ENCODE data around the gene PERCC1. TPM values are rescaled to one million over a fixed set of nuclear protein-coding genes. Genes with fewer than 3 reads are reported as not detected.
"Not testable (repeated sequence)": the region's sequence is repeated elsewhere in the genome, so short reads cannot be mapped to it uniquely, and the experiment has no call there.

The PERCC1 gene
- total RNA-seq, 1 experiment from 2014 or later = not detected

DNA sequence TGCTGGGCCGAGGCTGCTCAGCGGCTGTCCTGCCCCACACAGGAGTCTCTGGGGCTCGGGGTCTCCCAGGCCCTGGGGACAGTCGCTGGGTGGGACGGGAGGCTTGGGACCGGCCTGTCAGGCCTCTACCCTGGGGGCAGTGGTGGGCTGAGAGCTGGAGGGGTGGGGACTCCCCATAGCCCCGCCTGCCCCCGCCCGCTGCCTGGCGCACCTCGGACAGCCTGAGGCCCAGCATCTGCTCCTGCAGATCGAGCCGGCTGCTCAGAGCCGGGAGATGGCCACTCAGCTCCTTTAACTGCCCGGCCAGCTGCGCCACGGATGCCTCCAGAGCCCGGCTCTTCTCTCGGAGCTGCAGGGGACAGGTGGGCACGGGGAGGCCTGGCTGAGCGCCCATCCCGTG lies 6.7 kb downstream of the PERCC1 start:
- Histone ChIP-seq H3K27ac (ENCODE audit: low read depth, low read length, poor library complexity, severe bottlenecking) (no peak overlapping the region), H3K4me3 (ENCODE audit: low read depth, low read length, poor library complexity, severe bottlenecking) (no peak overlapping the region), H3K9me3 (ENCODE audit: low read depth, low read length, poor library complexity, severe bottlenecking) (no peaks in the 10 kb centered on the region), H3K27me3 (replicated peaks; ENCODE audit: insufficient read depth, low read depth, low read length, poor library complexity) (no peaks in the 10 kb centered on the region), H3K4me1 (ENCODE audit: insufficient read depth, low read length, poor library complexity, severe bottlenecking) (no peaks in the 10 kb centered on the region), H3K36me3 (ENCODE audit: insufficient read depth, low read length, poor library complexity, severe bottlenecking) (no peaks in the 10 kb centered on the region)
- no TSS peak for BruUV-seq (replicated peaks)
- DNase-seq (ENCODE audit: low spot score) = no peak
- POLR2A ChIA-PET (ENCODE audit: low non-redundant PET) = no interaction called here
- intact Hi-C loops (cut with micrococcal nuclease; ENCODE audit: unreplicated experiment) = no loop called here
- CTCF ChIA-PET = no interaction called here
- TF ChIP-seq EZH2 (IDR thresholded peaks at IDR 0.05; ENCODE audit: borderline replicate concordance, low read depth, low read length, poor library complexity, severe bottlenecking) = no peak
- TF ChIP-seq, protein P1, sequence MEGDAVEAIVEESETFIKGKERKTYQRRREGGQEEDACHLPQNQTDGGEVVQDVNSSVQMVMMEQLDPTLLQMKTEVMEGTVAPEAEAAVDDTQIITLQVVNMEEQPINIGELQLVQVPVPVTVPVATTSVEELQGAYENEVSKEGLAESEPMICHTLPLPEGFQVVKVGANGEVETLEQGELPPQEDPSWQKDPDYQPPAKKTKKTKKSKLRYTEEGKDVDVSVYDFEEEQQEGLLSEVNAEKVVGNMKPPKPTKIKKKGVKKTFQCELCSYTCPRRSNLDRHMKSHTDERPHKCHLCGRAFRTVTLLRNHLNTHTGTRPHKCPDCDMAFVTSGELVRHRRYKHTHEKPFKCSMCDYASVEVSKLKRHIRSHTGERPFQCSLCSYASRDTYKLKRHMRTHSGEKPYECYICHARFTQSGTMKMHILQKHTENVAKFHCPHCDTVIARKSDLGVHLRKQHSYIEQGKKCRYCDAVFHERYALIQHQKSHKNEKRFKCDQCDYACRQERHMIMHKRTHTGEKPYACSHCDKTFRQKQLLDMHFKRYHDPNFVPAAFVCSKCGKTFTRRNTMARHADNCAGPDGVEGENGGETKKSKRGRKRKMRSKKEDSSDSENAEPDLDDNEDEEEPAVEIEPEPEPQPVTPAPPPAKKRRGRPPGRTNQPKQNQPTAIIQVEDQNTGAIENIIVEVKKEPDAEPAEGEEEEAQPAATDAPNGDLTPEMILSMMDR (conservative IDR thresholded peaks at IDR 0.05; ENCODE audit: low read depth, low read length) = no peak

DNA sequence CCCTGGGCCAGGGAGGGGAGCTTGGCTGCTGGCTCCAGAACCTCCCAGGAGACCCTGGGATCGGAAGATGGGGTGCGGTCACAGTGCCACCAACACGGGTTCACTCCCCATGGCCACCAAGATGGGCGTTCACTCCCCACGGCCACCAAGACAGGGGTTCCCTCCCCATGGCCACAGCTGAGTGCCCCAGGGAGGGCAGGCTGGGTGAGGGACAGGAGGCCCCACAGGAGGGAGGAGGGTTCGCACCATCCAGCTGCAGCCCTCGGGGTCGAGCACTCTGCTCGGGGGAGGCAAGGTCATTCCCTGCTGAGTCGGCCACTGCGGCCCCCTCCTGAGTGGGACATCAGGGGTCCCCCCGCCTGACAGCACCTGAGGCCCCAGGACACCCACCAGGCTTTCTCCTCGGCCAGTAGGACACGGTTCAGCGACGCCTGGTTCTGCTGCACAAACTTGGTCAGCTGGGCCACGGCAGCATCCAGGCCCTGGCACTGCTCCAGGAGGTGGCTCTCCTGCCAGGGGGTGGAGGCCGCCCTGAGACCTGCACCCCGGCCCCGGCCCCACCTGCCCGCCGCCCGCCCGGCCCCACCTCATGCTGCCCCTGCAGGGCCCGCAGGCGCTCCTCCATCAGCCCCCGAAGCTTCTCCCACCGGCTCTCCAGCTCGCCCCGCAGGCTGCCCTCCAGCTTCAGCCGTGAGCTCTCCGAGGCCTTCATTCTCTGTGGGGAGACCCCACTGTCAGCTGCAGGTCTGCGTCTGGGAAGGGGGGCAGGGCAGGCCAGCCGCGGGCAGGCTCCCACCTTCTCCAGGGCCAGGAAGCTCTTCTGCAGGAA lies 7.6 kb downstream of the PERCC1 start:
- intact Hi-C loops (cut with micrococcal nuclease; ENCODE audit: unreplicated experiment) = no loop called here
- H3K36me3 ChIP-seq (ENCODE audit: insufficient read depth, low read length, poor library complexity, severe bottlenecking) = no peaks in the 10 kb centered on the region
- no peaks in the 10 kb centered on the region for H3K27me3 ChIP-seq (replicated peaks; ENCODE audit: insufficient read depth, low read depth, low read length, poor library complexity)
- DNase-seq (ENCODE audit: low spot score) = no peak
- no TSS peak for BruUV-seq (replicated peaks)
- CTCF ChIA-PET = no interaction called here
- no peaks in the 10 kb centered on the region for H3K4me1 ChIP-seq (ENCODE audit: insufficient read depth, low read length, poor library complexity, severe bottlenecking)
- POLR2A ChIA-PET (ENCODE audit: low non-redundant PET) = interaction anchor here (0.7 kb wide), 1 partner anchor 18 kb away, joined by 3 read pairs; the partner anchor contains the start of gene UQCC4
- TF ChIP-seq EZH2 (IDR thresholded peaks at IDR 0.05; ENCODE audit: borderline replicate concordance, low read depth, low read length, poor library complexity, severe bottlenecking) = no peak
- TF ChIP-seq, protein P1 (conservative IDR thresholded peaks at IDR 0.05; ENCODE audit: low read depth, low read length) = no peak
- no peak overlapping the region for H3K4me3 ChIP-seq (ENCODE audit: low read depth, low read length, poor library complexity, severe bottlenecking)
- no peaks in the 10 kb centered on the region for H3K9me3 ChIP-seq (ENCODE audit: low read depth, low read length, poor library complexity, severe bottlenecking)
- no peak overlapping the region for H3K27ac ChIP-seq (ENCODE audit: low read depth, low read length, poor library complexity, severe bottlenecking)

DNA sequence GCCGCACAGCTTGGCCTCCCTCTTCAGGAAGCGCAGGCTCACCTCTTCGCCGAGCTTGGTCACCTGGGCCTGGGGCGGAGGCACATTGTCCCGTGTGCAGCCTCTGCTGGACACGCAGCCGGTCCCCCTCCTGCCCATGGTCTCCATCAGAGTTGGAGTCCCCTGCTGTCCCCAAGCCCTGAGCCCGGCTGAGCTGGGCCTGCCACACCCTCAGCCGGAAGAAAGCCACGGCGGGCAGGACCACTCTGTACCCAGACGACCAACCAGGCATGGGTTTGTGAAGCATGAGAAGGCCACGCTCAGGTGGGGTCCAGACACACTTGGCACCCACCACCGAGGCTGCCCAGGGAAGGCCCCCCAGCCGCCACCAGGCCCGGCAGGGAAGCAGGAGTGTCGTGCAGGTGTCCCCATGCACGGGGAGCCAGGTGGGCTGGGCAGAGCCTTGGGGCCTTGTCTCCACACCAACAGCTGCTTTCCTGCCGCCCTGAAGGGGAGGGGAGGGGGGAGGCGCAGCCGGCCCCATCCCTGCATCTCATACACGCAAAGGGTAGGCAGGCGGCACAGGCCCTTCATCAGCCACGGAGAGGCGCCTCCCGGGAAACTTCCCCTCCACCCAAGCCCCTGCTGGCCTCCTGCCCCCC lies 8.3 kb downstream of the PERCC1 start:
- Histone ChIP-seq H3K4me1 (ENCODE audit: insufficient read depth, low read length, poor library complexity, severe bottlenecking) (no peaks in the 10 kb centered on the region), H3K4me3 (ENCODE audit: low read depth, low read length, poor library complexity, severe bottlenecking) (no peak overlapping the region), H3K36me3 (ENCODE audit: insufficient read depth, low read length, poor library complexity, severe bottlenecking) (no peaks in the 10 kb centered on the region), H3K9me3 (ENCODE audit: low read depth, low read length, poor library complexity, severe bottlenecking) (no peaks in the 10 kb centered on the region), H3K27ac (ENCODE audit: low read depth, low read length, poor library complexity, severe bottlenecking) (no peak overlapping the region), H3K27me3 (replicated peaks; ENCODE audit: insufficient read depth, low read depth, low read length, poor library complexity) (no peaks in the 10 kb centered on the region)
- POLR2A ChIA-PET (ENCODE audit: low non-redundant PET) = interaction anchor here (0.7 kb wide), 1 partner anchor 18 kb away, joined by 3 read pairs; the partner anchor contains the start of gene UQCC4
- no peak for DNase-seq (ENCODE audit: low spot score)
- CTCF ChIA-PET = no interaction called here
- intact Hi-C loops (cut with micrococcal nuclease; ENCODE audit: unreplicated experiment) = no loop called here
- TF ChIP-seq EZH2 (IDR thresholded peaks at IDR 0.05; ENCODE audit: borderline replicate concordance, low read depth, low read length, poor library complexity, severe bottlenecking) = no peak
- TF ChIP-seq, protein P1 (conservative IDR thresholded peaks at IDR 0.05; ENCODE audit: low read depth, low read length) = no peak
- BruUV-seq (replicated peaks) = no TSS peak

DNA sequence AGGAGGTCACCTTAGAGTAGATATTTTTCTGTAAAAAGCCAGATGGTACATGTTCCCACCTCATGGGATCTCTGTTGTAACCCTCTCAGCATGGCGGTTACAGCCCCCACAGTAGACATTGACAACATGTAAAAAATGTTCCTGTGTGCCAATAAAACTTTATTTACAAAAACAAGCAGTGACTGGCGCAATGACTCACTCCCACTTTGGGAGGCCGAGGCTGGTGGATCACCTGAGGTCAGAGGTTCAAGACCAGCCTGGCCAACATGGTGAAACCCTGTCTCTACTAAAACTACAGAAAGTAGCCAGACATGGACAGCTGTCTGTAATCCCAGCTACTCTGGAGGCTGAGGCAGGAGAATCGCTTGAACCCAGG lies 8.8 kb downstream of the PERCC1 start:
- H3K27me3 ChIP-seq (replicated peaks; ENCODE audit: insufficient read depth, low read depth, low read length, poor library complexity); H3K4me1 ChIP-seq (ENCODE audit: insufficient read depth, low read length, poor library complexity, severe bottlenecking); H3K4me3 ChIP-seq (ENCODE audit: low read depth, low read length, poor library complexity, severe bottlenecking); CTCF ChIA-PET; POLR2A ChIA-PET (ENCODE audit: low non-redundant PET); H3K36me3 ChIP-seq (ENCODE audit: insufficient read depth, low read length, poor library complexity, severe bottlenecking); intact Hi-C loops (cut with micrococcal nuclease; ENCODE audit: unreplicated experiment); H3K27ac ChIP-seq (ENCODE audit: low read depth, low read length, poor library complexity, severe bottlenecking); BruUV-seq (replicated peaks); DNase-seq (ENCODE audit: low spot score); H3K9me3 ChIP-seq (ENCODE audit: low read depth, low read length, poor library complexity, severe bottlenecking): not testable (repeated sequence)

All from A673 (cell line).